HEK293 (cell line): ENCODE measurements around the gene DCUN1D2.

Experiments used
- CTCF ChIA-PET: fragments of 350-600 bp; formaldehyde crosslinking; extraction: SDS; loops from one replicate; lab custom pipeline; 2021; ENCODE audit warnings: antibody characterized with exemption; lab: Yijun Ruan, JAX
- POLR2A ChIA-PET: fragments of 300-600 bp; formaldehyde crosslinking; extraction: SDS; loops from one replicate; lab custom pipeline; 2020; ENCODE audit warnings: antibody characterized with exemption, inconsistent platforms; lab: Yijun Ruan, JAX
- H3K27ac ChIP-seq: fragments of 200-500 bp; sonication (Bioruptor generic); 2 replicates; pipeline ENCODE4 v1.5.1; 2014; ENCODE audit warnings: low read depth, low read length, control low read depth, inconsistent platforms; ENCODE audit errors: extremely low read depth
- H3K36me3 ChIP-seq, 2 experiments: fragments of 200-500 bp in 1 of 2; sonication (Bioruptor generic) in 1 of 2; 1 replicate in 1 of 2; 2 replicates in 1 of 2; pipeline ENCODE4 v1.5.1; 2014 to 2017; ENCODE audit warnings: inconsistent platforms in 2 of 2, low read length in 2 of 2; ENCODE audit not compliant: control insufficient read depth in 2 of 2, insufficient read depth in 1 of 2
- H3K4me1 ChIP-seq: fragments of 200-500 bp; sonication (Bioruptor generic); 2 replicates; pipeline ENCODE4 v1.5.1; 2014; ENCODE audit warnings: mild to moderate bottlenecking, low read length, inconsistent platforms; ENCODE audit not compliant: control insufficient read depth, insufficient read depth
- H3K4me3 ChIP-seq: 2 replicates; pipeline ENCODE4 v1.5.1; 2011; ENCODE audit warnings: low read depth, mild to moderate bottlenecking, control low read depth, low read length, moderate library complexity
- H3K9me3 ChIP-seq: fragments of 200-500 bp; sonication (Bioruptor generic); 2 replicates; pipeline ENCODE4 v1.5.1; 2014; ENCODE audit warnings: low read depth, low read length, inconsistent platforms; ENCODE audit not compliant: control insufficient read depth, insufficient read depth
- GLI2 ChIP-seq: fragments of 450-650 bp; formaldehyde crosslinking; IDR thresholded peaks from 2 replicates; pipeline ENCODE4; 2017; ENCODE audit warnings: missing biosample characterization, missing genetic modification characterization, low read depth, borderline replicate concordance
- GLIS1 ChIP-seq: fragments of 450-650 bp; formaldehyde crosslinking; IDR thresholded peaks from 2 replicates; pipeline ENCODE4 v1.5.1; 2016; ENCODE audit warnings: missing biosample characterization, missing genetic modification characterization
- GLIS2 ChIP-seq: fragments of 450-650 bp; formaldehyde crosslinking; IDR thresholded peaks from 2 replicates; pipeline ENCODE4 v1.5.1; 2016; ENCODE audit warnings: missing biosample characterization, missing genetic modification characterization
- HOXA7 ChIP-seq: sonication (generic); formaldehyde crosslinking; IDR thresholded peaks from 2 replicates; pipeline ENCODE4 v1.8.1; 2022; ENCODE audit warnings: missing genetic modification reagents, borderline replicate concordance
- KLF8 ChIP-seq: fragments of 450-650 bp; formaldehyde crosslinking; IDR thresholded peaks from 2 replicates; pipeline ENCODE4 v1.5.1; 2016; ENCODE audit warnings: missing biosample characterization, missing genetic modification characterization
- KLF9 ChIP-seq: fragments of 450-650 bp; formaldehyde crosslinking; IDR thresholded peaks from 2 replicates; pipeline ENCODE4 v1.5.1; 2016; ENCODE audit warnings: missing biosample characterization, missing genetic modification characterization, low read depth
- RBAK ChIP-seq: fragments of 450-650 bp; formaldehyde crosslinking; IDR thresholded peaks from 2 replicates; pipeline ENCODE4 v1.5.1; 2016; ENCODE audit warnings: missing biosample characterization, missing genetic modification characterization
- SP3 ChIP-seq: fragments of 450-650 bp; formaldehyde crosslinking; IDR thresholded peaks from 2 replicates; pipeline ENCODE4 v1.5.1; 2016; ENCODE audit warnings: missing biosample characterization, missing genetic modification characterization
- TSHZ1 ChIP-seq: fragments of 450-650 bp; formaldehyde crosslinking; IDR thresholded peaks from 2 replicates; pipeline ENCODE4 v1.5.1; 2016; ENCODE audit warnings: missing biosample characterization, missing genetic modification characterization, borderline replicate concordance
- ZBTB20 ChIP-seq: fragments of 450-650 bp; formaldehyde crosslinking; IDR thresholded peaks from 2 replicates; pipeline ENCODE4 v1.5.1; 2016; ENCODE audit warnings: missing biosample characterization, missing genetic modification characterization
- ZBTB6 ChIP-seq: fragments of 450-650 bp; formaldehyde crosslinking; IDR thresholded peaks from 2 replicates; pipeline ENCODE4 v1.5.1; 2017; ENCODE audit warnings: missing biosample characterization, missing genetic modification characterization
- ZFP41 ChIP-seq: fragments of 450-650 bp; formaldehyde crosslinking; IDR thresholded peaks from 2 replicates; pipeline ENCODE4 v1.5.1; 2016; ENCODE audit warnings: missing biosample characterization, missing genetic modification characterization, borderline replicate concordance
- ZNF221 ChIP-seq: fragments of 450-650 bp; formaldehyde crosslinking; IDR thresholded peaks from 2 replicates; pipeline ENCODE4 v1.5.1; 2017; ENCODE audit warnings: missing biosample characterization, missing genetic modification characterization, borderline replicate concordance
- ZNF26 ChIP-seq: fragments of 450-650 bp; formaldehyde crosslinking; IDR thresholded peaks from 2 replicates; pipeline ENCODE4 v1.5.1; 2016; ENCODE audit warnings: missing biosample characterization, missing genetic modification characterization
- ZNF266 ChIP-seq: fragments of 450-650 bp; formaldehyde crosslinking; IDR thresholded peaks from 2 replicates; pipeline ENCODE4 v1.5.1; 2016; ENCODE audit warnings: missing biosample characterization, missing genetic modification characterization, low read depth
- ZNF292 ChIP-seq: fragments of 450-650 bp; formaldehyde crosslinking; IDR thresholded peaks from 2 replicates; pipeline ENCODE4 v1.5.1; 2016; ENCODE audit warnings: low read depth, missing biosample characterization, missing genetic modification characterization, borderline replicate concordance
- ZNF354C ChIP-seq: fragments of 450-650 bp; formaldehyde crosslinking; IDR thresholded peaks from 2 replicates; pipeline ENCODE4 v1.5.1; 2016; ENCODE audit warnings: missing biosample characterization, missing genetic modification characterization, low read depth, borderline replicate concordance
- ZNF514 ChIP-seq: fragments of 450-650 bp; formaldehyde crosslinking; IDR thresholded peaks from 2 replicates; pipeline ENCODE4 v1.5.1; 2016; ENCODE audit warnings: missing biosample characterization, missing genetic modification characterization
- ZNF555 ChIP-seq: fragments of 450-650 bp; formaldehyde crosslinking; conservative IDR thresholded peaks from 2 replicates; pipeline ENCODE4 v1.5.1; 2017; ENCODE audit warnings: missing biosample characterization, mild to moderate bottlenecking, missing genetic modification characterization, inconsistent platforms
- ZNF624 ChIP-seq: fragments of 450-650 bp; formaldehyde crosslinking; IDR thresholded peaks from 2 replicates; pipeline ENCODE4 v1.5.1; 2017; ENCODE audit warnings: missing biosample characterization, missing genetic modification characterization
- ZSCAN16 ChIP-seq: fragments of 450-650 bp; formaldehyde crosslinking; IDR thresholded peaks from 2 replicates; pipeline ENCODE4 v1.5.1; 2016; ENCODE audit warnings: missing biosample characterization, missing genetic modification characterization
- ZSCAN4 ChIP-seq: fragments of 450-650 bp; formaldehyde crosslinking; IDR thresholded peaks from 2 replicates; pipeline ENCODE4 v1.5.1; 2017; ENCODE audit warnings: missing biosample characterization, missing genetic modification characterization
- ZSCAN5A ChIP-seq: fragments of 450-650 bp; formaldehyde crosslinking; IDR thresholded peaks from 2 replicates; pipeline ENCODE4 v1.5.1; 2016; ENCODE audit warnings: missing biosample characterization, missing genetic modification characterization

DCUN1D2 gene

GRCh38 chr13:113510871-113511270, 20.4 kb upstream of the DCUN1D2 start:
- Histone ChIP-seq H3K27ac (no peak overlapping the region), H3K4me3 (no peak overlapping the region), H3K4me1 (no peaks in the 10 kb centered on the region), H3K9me3 (no peaks in the 10 kb centered on the region), H3K36me3 (peaks cover 0 to 41% of the 10 kb centered on the region in 2 experiments; a peak in 1 of 3 replicates)
- TF ChIP-seq ZFP41 (tag by site-specific recombination): no peak
- TF ChIP-seq ZNF292 (tag by site-specific recombination): no peak
- no peak for TF ChIP-seq GLIS2 (tag by site-specific recombination)
- TF ChIP-seq ZBTB20 (tag by site-specific recombination): no peak
- no peak for TF ChIP-seq KLF9 (tag by site-specific recombination)
- no peak for TF ChIP-seq ZNF221 (tag by site-specific recombination)
- no peak for TF ChIP-seq SP3 (tag by site-specific recombination)
- TF ChIP-seq ZNF266: no peak
- no peak for TF ChIP-seq ZNF514
- TF ChIP-seq GLIS1 (tag by site-specific recombination): no peak
- TF ChIP-seq ZSCAN5A (tag by site-specific recombination): no peak
- TF ChIP-seq HOXA7 (CRISPR knock-in tag): no peak
- ChIA-PET CTCF (no interaction called here), POLR2A (no interaction called here)

- Histone ChIP-seq H3K4me1 (no peaks in the 10 kb centered on the region), H3K9me3 (no peaks in the 10 kb centered on the region), H3K36me3 (peaks cover 0 to 44% of the 10 kb centered on the region in 2 experiments; a peak in 1 of 3 replicates), H3K27ac (no peak overlapping the region), H3K4me3 (no peak overlapping the region)
- ChIA-PET CTCF (no interaction called here), POLR2A (no interaction called here)
- TF ChIP-seq ZNF26: no peak
- TF ChIP-seq RBAK: no peak
- no peak for TF ChIP-seq ZSCAN16 (tag by site-specific recombination)
- TF ChIP-seq ZSCAN4: no peak
- no peak for TF ChIP-seq ZNF624
- no peak for TF ChIP-seq GLI2 (tag by site-specific recombination)
- no peak for TF ChIP-seq ZBTB6 (tag by site-specific recombination)
- no peak for TF ChIP-seq TSHZ1
- TF ChIP-seq KLF8 (tag by site-specific recombination): no peak
- TF ChIP-seq ZNF555 (tag by site-specific recombination): no peak
- TF ChIP-seq ZNF354C (tag by site-specific recombination): no peak
These were observed 19.5 kb upstream of the DCUN1D2 start for GRCh38 chr13:113509989-113510388.
